Ovary (tissue), 3 donors: Measurements from ENCODE around the gene CAPN14.

Experiments used
- EP300 ChIP-seq: sonication (generic); formaldehyde crosslinking; IDR thresholded peaks from one replicate; pipeline ENCODE4 v1.6.1; 2017; ENCODE audit warnings: antibody characterized with exemption
- POLR2A ChIP-seq: fragments of 450-650 bp; IDR thresholded peaks from one replicate; pipeline ENCODE4 v1.6.1; 2017; ENCODE audit warnings: antibody characterized with exemption, mild to moderate bottlenecking, moderate library complexity
- TF ChIP-seq, protein P1 (sequence below), 3 donors: fragments of 450-650 bp in 2 of 3; fragments of 200-600 bp in 1 of 3; IDR thresholded peaks; one replicate each; pipeline versions ENCODE4 v1.5.1 to v1.8.0; 2016 to 2022; ENCODE audit warnings: antibody characterized with exemption in 3 of 3, mild to moderate bottlenecking in 1 of 3
- donor health status: DM: no; HTN: no; CAD: no.

DNA sequence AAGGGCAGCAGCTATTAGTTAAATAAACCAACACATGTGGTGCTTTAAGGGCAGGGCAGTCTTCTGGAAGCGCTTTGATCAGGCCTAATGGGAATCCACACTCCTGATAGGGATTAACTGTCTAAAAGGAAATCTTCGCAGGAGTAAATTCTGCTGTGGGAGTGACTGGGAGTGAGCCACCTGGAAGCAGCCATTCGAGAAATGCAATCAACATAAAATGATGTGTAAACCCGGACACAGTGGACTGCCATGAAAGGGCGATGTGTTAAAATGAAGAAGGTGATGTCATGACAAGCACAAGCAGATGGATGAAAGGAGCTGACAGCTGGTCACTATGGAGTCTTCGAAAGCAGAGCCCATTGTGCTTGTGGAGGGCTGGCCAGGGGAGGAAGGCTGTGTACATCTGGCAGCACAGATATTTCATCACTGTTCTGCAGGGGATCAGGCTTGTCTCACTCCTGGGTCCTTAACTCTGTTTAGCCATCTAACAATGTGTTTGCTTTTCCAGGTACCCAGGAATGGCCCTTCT lies 54.2 kb downstream of the CAPN14 start:
- TF ChIP-seq, protein P1, sequence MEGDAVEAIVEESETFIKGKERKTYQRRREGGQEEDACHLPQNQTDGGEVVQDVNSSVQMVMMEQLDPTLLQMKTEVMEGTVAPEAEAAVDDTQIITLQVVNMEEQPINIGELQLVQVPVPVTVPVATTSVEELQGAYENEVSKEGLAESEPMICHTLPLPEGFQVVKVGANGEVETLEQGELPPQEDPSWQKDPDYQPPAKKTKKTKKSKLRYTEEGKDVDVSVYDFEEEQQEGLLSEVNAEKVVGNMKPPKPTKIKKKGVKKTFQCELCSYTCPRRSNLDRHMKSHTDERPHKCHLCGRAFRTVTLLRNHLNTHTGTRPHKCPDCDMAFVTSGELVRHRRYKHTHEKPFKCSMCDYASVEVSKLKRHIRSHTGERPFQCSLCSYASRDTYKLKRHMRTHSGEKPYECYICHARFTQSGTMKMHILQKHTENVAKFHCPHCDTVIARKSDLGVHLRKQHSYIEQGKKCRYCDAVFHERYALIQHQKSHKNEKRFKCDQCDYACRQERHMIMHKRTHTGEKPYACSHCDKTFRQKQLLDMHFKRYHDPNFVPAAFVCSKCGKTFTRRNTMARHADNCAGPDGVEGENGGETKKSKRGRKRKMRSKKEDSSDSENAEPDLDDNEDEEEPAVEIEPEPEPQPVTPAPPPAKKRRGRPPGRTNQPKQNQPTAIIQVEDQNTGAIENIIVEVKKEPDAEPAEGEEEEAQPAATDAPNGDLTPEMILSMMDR (IDR thresholded peaks at IDR 0.05) = no peak
- no peak for TF ChIP-seq POLR2A
- TF ChIP-seq EP300 = no peak
